HG02678 (cell line): ENCODE measurements around the gene KIF26B.

Source experiments
- ATAC-seq: cut with Tn5 transposase; IDR thresholded peaks from one replicate; pipeline ENCODE4 v1.9.1; 2021; ENCODE audit warnings: mild to moderate bottlenecking, moderate library complexity; ENCODE audit not compliant: unreplicated experiment

Gene KIF26B

DNA sequence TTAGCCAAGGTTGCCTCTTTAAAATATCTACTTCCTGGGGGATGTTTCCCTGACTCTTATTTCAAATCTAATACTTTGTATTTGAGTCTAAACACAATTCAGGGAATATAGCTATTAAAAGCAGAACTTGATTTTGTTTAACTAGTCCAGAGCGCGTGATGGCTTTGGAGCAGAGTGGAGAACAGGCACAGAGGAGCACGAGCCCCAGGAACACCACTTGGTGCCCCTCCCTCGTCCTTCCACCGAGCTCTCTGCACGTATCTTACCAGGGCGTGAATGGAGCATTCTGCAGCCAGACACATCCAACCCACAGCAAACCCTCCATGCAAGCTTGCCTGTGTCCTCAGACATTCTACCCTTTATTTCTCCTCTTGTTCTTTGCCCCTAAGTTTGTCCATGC, 14.1 kb downstream of the KIF26B start:
- no peak for ATAC-seq

DNA sequence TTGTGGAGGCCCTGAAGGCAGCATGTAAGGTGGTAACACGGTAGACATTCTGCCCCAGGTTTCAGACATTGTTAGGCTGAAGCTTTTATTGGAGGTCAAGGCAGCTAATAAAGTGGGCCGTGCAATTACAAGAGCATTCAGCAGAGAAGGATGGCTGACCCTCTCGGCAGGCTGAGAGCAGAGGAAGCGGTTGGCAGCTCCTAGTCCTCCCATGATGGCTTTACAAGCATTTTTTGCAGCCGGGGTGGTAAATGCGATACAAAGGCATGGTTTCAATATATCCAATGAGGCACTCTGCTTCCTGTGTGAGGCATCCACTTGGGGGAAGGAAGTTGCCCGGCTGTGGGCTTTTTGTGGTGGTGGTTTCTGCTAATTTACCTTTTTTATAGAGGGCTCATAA, 14.6 kb downstream of the KIF26B start:
- ATAC-seq = no peak

DNA sequence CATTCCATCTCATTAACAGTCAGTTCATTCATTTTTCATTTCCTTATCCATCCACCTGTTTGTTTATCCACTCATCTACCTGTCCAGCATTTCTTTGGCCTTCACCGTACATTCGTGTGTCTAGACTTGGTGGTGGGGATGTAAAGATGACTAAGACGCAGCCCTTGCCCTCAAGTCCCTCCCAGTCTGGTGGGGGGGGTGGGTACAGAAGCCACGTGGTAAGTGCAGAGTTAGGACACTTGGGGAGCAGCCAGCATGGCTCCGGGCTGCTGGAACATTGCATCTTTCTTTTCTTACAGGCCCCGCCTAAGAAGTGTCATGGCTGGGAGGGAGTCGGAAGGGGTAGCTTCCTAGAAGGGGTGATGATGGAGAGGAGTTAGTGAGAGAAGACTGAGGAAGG, 17.2 kb downstream of the KIF26B start:
- ATAC-seq = no peak

DNA sequence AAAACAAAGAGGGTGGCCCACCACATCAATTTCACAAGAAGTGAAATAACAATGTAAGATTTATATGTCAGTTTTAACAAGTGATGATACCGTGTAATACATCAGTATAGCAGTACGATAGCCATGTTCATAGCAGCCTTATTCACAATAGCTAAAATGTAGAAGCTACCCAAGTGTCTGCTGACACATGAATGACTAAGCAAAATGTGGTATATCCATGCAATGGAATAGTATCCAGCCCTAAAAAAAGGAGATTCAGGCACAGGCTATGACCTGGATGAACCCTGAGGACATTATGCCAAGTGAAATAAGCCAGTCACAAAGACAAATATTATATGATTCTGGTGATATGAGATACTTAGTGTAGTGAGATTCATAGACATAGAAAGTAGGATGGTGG, 18.0 kb downstream of the KIF26B start:
- ATAC-seq = no peak

DNA sequence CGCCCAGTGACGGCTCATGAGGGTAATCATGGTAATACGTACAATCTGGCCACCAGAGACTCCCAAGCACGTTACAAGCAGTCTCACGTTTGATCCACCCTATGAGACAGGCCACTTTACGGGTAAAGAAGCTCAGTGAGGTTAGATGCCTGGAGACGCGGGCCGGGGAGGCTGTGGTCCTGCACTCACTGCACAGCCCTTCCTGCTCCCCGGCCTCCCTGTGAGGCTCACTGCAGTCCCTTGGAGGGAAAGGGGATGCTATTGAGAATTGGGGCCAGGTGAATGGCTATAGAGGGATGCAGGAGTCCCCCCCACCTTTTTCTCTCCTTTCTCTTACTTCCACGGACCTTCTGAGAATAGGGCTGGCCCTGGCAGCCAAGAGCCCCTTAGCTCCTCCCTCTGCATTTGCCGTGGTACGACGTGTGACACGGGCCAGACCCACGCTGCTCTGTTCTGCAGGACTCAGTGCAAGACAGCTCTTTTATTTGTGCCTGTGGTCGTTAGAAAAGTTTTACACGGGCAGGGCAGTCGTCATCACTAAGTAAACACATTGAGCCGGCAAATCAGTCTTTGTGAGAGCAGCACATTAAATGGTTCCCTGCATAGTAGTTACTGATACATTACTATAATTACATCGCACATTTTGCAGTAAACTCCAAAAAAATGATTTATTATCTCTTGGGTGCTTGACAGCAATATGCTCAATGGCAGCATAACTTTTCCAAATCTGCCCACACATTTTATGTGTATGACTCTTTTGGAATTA, 18.8 kb downstream of the KIF26B start:
- no peak for ATAC-seq

DNA sequence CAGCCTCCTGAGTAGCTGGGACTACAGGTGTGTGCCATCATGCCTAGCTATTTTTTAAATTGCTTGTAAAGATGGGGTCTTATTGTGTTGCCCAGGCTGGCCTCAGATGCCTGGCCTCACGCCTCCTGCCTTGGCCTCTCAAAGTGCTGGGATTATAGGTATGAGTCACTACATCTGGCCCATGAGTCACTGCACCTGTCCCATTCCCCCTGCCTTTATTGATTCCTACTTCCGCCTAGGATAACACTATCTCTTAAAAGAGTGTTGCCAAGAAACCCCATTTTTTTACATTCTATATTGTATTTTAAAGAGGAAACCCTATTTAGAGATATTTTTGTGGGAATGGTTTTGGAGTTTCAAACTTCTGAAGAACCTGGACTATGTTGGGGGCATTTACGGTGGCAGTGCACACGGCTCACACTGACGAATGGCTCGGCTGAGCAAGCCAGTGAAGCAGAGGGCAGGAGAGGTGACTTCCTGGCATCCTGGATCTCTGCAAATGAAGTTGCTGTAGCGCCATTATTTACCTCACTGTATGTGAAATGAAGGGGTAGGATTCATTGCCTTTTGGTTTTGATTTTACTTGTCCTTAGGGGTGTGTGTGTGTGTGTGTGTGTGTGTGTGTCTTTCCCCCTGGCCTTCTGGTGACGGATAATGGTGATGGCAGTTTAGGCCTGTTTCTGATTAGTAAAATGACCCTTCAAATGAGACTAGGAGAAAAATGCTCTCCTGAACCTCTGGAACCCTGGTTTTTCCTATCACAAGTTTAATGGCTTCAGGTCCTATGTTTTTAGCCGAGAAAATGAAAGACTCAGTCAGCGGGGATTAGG, 22.5 kb downstream of the KIF26B start:
- no peak for ATAC-seq

DNA sequence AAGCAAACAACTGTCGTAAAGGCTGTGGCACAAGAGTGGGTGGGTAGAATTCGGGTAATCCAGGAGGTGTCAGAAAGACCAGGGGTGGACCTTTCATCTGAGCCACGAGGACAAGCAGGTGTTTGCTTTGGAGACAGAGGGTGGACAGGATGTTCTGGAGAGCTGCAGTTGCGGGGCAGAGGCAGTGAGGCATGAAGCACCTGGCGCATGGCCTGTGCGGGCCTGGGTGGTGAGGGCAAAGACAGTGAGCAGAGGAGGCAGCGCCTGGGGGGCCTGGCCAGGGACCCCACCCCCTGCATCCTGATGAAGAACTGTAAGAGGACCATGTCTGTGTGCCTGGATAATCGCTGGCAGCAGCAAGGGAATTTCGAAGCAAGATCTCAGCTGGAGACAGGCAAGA, 24.9 kb downstream of the KIF26B start:
- ATAC-seq = no peak

DNA sequence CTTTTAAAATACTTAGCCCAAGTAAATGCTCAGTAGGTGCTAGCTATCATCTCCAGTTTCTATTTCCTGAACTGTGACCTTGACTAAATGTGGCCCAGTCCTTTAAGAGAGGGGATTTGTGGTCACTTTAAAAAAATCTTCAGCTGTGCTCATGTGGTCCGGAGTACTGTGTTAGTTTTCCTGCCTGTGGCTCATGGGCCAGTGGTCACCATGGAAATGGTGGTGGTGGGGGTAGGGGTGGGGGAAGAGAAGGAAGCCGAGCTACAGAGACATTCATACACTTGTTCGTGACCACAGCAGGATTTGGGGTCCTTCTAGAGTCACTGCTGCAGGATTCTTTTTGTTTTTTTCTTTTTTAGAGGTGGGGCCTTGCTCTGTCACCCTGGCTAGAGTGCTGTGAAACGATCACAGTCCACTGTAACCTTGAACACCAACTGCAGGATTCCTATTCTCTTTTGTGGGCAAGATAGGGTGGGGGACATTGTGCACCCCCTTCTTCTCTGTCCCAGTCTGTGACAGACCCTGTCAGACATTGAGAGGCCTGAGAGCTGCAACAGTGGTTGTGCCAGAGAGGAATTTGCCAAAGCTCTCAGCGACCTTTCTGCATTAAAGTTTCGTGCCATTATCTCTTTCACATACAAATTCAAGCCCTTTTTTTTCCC, 25.8 kb downstream of the KIF26B start:
- no peak for ATAC-seq

DNA sequence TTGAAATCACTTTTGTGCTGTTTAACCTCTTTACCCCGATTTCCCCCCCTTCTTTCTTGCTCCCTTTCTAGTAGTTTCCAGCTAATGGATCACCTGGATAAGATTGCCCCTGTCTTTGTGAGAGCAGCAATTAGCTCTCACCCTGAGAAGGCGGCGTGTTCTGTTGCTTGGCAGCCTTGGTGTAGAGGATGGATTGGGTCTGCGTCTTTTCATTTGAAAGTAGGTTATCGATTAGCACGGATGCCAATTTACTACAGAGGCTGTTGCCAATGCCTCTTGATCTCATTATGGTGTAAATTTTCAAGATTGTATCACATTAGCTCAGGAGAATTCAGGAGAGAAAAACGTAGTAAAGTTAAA, 26.4 kb downstream of the KIF26B start:
- no peak for ATAC-seq

DNA sequence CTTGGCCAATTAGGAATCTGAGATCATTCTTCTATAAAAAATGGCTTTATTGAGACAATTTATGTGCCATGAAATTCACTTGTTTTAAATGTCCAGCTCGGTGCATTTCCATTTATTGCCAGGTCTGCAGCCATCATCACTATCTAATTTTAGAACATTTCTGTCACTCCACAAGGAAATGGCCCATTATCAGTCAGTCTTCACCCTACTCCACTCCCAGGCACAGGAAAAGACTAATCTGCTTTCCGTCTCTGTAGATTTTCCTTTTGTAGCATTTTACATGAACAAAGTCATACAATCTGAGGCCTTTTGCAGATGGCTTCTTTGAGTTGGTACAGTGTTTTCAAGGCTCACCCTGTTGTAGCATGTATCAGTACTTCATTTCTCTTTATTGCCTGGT, 27.2 kb downstream of the KIF26B start:
- ATAC-seq = no peak

DNA sequence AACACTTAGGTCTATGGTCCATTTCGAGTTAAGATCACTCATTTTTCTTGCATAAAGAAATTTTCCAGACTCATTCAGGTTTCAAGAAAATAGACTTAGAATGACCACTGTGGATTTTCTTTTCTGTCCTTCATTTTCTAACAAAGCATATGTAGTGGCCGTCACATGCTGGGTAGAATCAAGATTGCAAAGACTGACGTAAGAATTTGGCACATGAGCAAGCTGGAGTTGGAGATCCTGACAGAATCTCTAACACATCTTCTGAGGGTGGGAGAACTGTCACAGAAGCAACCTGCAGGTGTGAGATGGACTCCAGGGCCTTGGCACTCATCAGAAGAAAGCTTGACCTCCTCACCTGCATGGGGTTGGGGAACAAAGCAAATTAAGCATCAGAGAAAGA, 28.6 kb downstream of the KIF26B start:
- no peak for ATAC-seq

DNA sequence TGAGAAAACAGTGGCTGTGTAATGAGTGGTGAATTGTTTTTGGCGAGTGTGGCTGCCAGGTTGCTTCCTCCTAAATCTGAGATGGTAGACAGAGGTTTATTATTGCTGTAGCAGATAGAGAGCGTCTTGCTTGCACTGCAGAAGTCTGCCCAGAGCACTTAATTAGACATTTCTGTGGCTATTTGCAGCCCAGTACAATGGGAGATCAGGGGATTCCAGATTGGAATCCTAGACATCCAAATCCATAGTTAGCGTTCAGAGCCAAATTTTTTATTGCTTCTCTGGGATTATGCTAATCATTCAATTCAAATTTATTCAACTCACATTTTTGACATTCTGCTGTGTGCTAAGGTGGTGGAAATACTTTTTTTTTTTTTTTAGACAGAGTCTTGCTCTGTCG, 30.0 kb downstream of the KIF26B start:
- no peak for ATAC-seq

DNA sequence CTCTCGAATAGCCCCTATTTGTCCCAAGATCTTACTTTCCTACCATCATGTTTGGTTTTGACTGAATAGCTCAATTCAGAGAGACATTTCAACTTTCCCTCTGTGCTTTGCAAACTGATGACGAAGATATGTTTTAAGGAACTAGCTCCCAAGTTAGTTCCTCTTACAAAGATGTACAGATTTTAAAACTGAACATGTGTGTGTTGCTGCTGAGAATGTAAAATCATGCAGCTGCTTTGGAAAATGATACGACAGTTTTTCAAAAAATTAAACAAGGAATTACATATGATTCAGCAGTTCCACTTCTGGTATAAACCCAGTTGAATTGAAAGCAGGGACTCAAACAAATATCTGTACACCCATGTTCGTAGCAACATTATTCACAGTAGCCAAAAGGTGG, 33.6 kb downstream of the KIF26B start:
- no peak for ATAC-seq

DNA sequence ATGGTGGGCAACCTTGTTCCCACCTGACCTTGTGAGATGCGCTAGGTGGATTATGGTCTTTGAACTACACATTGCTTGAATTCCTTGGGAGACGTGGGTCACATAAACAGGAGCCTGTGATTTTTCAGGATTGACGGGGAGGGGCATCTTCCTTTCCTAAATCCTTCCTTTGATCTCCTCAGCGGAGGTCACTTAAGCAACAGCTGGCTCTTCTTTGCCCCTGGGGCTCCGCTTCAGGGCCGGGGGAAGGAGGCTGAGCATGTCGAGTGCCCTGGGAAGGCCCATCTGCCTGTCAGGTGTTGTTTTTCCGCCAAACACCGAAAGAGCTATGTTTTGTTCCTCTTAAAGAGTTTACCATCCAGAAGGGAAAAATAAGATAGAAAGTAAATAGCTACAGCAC, 40.6 kb downstream of the KIF26B start:
- no peak for ATAC-seq

DNA sequence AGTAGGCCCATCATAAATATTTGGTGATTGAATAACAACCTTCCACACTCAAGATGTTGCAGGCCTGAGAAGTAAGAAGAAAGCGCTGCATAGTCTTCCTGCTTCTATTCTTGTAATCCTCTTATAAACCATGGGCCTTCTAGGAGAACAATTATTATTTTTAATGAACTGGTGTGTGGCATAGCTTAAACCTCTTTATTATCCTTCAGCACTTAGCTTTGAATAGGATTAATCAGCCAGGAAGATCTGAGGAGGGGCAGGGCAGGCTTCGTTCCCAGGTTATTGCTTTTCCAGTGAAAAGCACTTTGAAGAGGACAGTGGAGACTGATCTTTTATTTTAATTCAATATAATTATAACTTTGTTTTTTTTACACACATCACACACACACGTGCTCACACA, 42.3 kb downstream of the KIF26B start:
- no peak for ATAC-seq

DNA sequence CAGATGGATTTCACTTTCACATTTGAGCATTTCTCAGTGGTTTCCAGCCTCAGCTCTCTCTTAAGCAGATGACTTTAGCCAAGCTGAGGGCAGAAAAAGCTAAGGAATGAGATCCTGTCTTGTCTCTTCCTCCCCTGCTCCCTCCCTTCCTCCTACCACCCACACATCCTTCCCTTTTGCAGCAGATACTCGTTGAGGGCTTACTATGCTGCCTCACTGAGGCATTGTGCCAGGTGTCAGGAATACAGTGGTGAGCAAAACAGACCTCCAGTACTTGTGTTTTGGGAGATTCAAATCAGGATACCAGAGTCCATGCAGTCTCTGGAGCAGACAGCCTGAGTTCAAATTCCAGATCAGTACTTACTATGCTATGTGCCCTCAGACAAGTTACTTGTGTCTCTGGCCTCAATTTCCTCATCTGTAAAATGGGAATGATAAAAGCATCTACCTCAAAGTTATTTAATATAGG, 43.2 kb downstream of the KIF26B start:
- no peak for ATAC-seq

DNA sequence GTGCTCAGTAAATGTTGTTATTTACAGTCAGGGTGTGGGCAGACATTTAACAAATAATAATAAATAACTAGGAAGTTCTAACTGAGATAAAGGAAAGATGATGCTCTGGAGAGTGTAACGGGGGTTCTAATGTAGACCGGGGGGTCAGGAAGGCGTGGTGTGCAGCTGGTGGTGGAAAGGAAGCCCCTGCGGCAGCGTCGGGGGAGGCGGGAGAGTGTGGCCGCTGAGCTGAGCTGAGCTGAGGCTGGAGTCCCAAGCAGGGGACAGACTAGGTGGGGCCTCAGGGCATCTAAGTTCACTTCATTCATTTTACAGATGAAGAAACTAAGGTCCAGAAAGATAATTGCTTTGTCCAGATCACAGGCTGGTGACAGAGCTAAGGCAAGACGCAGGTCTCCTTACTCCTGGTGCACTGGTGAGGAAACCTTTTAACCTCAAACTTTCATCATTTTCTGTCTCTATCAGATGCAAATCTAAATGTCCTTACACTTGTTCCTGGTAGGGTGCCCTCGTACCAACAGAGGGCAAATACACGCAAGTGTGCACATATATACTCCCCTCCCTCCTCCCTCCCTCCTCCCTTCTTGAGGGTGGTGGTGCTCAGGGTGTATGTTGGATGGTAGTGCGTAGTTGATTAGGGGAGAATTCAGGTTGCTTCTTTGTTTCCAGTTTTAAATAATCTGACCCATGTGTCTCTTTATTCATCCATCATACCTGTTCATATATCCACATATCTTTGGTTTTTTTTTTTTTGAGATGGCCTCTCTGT, 44.1 kb downstream of the KIF26B start:
- no peak for ATAC-seq

DNA sequence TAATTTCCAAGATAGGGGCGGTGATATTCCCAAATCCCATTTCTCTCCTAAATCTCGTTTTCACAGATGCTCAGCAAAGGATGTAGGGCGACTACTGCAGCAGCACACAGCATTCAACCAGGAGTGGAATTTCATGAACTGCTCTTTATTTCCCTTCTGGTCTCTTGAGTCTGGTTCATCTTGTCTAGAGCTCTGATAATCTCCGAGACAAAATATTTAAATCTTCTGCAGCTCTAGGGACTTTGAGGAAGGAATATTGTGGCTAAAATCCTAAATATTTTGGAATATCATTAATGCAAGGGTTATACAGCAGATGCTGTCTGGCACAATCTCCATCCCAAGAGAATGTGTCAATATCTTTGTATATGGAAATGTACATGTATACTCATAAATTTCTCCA, 45.4 kb downstream of the KIF26B start:
- ATAC-seq = no peak

DNA sequence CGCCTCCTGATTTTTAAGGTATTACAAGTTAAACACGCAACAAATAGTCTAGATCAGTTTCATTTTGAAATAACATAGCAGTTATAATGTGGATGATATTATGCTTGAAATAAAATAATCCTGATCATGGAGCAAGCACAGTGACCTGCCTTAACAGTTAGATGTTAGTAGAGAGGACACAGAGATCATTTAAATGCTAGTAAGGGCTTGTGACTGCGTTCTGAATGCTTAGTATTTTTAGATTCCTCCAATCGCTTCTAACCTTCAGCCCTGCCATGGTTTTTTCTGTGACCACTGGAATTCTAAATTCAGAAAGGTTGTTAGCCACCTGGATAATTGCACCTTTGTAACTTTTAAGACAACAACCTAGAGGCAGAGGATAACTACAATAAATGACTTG, 46.4 kb downstream of the KIF26B start:
- ATAC-seq = no peak

DNA sequence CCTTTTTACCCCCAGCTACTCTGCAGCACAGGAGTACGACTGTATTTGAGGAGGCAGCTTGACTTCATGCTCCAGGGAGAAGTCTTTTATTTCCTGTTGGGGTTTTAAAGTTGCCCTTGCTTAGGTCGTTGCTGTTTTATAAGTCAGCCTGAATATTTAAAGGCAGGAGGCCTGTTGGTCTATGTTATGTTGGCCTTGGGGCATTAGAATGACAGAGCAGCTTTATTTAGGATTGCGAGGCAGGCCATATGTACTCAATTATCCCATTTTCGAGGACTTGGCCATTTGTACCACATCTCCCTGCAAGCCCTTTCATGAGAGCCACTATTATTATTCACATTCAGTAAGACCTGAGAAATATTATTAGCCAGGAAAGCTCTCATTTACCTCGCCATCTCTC, 47.0 kb downstream of the KIF26B start:
- ATAC-seq = no peak

DNA sequence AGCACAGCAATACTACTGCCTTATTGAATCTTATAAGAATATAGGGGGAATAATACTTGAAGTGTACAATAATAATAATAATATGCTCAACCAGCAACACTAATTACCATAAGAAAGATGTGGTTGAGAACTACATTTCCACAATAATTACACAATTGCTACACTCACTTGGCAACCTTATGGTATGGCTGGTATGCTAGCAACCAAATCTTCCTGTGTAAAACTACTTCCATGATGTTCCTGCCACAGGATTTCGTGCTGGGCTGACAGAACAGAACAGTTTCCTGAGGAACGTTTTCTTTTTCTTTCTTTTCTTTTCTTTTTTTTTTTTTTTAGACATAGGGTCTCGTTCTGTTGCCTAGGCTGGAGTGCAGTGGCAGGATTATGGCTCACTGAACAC, 50.6 kb downstream of the KIF26B start:
- ATAC-seq = no peak
